Astrocyte (in vitro differentiated cells and primary cell): ENCODE results near the gene RAB6A.

Experiments used
- CTCF ChIP-seq: IDR thresholded peaks from 2 replicates; pipeline ENCODE4 v1.5.1; 2011; ENCODE audit warnings: low read depth, mild to moderate bottlenecking, inconsistent platforms, low read length, moderate library complexity; ENCODE audit not compliant: insufficient read depth
- EZH2 ChIP-seq: IDR thresholded peaks from 2 replicates; pipeline ENCODE4 v1.6.1; 2012; ENCODE audit warnings: mild to moderate bottlenecking, low read length, inconsistent platforms; ENCODE audit not compliant: insufficient read depth

GRCh38 chr11:73652856-73653559 lies 107.9 kb downstream of the RAB6A start:
- TF ChIP-seq CTCF: no peak
- TF ChIP-seq EZH2: no peak
